K562 (cell line): ENCODE data around the gene POLE2. TPM values are rescaled to one million over a fixed set of nuclear protein-coding genes. Genes with fewer than 3 reads are reported as not detected.

Source experiments
- ASH1L ChIP-seq: fragments of 450-650 bp; IDR thresholded peaks from 2 replicates; pipeline ENCODE4 v1.6.1; 2018; ENCODE audit warnings: borderline replicate concordance, mild to moderate bottlenecking, low read depth; ENCODE audit not compliant: partially characterized antibody
- CBFA2T2 ChIP-seq: fragments of 450-650 bp; conservative IDR thresholded peaks from 2 replicates; pipeline ENCODE4 v1.6.1; 2017; ENCODE audit warnings: mild to moderate bottlenecking
- CTBP1 ChIP-seq: fragments of 450-650 bp; IDR thresholded peaks from 2 replicates; pipeline ENCODE4 v1.6.1; 2016; ENCODE audit warnings: borderline replicate concordance
- CTCFL ChIP-seq: IDR thresholded peaks from 2 replicates; pipeline ENCODE4 v1.6.1; 2011; ENCODE audit warnings: borderline replicate concordance, low read depth, mild to moderate bottlenecking, moderate library complexity, low read length; ENCODE audit not compliant: insufficient read depth, poor library complexity, severe bottlenecking
- CXXC5 ChIP-seq: fragments of 250-450 bp; sonication (Bioruptor Pico); IDR thresholded peaks from 2 replicates; pipeline ENCODE4 v1.8.0; 2022; ENCODE audit warnings: inconsistent platforms, mild to moderate bottlenecking, moderate library complexity
- DDX20 ChIP-seq: fragments of 450-650 bp; IDR thresholded peaks from 2 replicates; pipeline ENCODE4 v1.6.1; 2016; ENCODE audit warnings: missing genetic modification characterization, low read depth, mild to moderate bottlenecking, missing compliant biosample characterization, moderate library complexity
- ETV1 ChIP-seq: fragments of 450-650 bp; conservative IDR thresholded peaks from 2 replicates; pipeline ENCODE4 v1.6.1; 2016; ENCODE audit warnings: missing genetic modification characterization, control low read depth, low read depth, missing compliant biosample characterization
- FOS ChIP-seq: IDR thresholded peaks from 3 replicates; pipeline ENCODE4 v1.6.1; 2011; ENCODE audit not compliant: insufficient read length; ENCODE audit errors: extremely low read depth
- MAFG ChIP-seq: fragments of 450-650 bp; conservative IDR thresholded peaks from 2 replicates; pipeline ENCODE4 v1.6.1; 2016; ENCODE audit warnings: missing genetic modification characterization, missing compliant biosample characterization
- NFRKB ChIP-seq: fragments of 450-650 bp; IDR thresholded peaks from 2 replicates; pipeline ENCODE4 v1.6.1; 2016; ENCODE audit warnings: low read depth
- NFYB ChIP-seq: IDR thresholded peaks from 2 replicates; pipeline ENCODE4 v1.6.1; 2011; ENCODE audit warnings: mild to moderate bottlenecking, moderate library complexity; ENCODE audit not compliant: insufficient read length; ENCODE audit errors: extremely low read depth
- PHF8 ChIP-seq: fragments of 200-600 bp; sonication (generic); IDR thresholded peaks from 2 replicates; pipeline ENCODE4 v1.6.1; 2012; ENCODE audit warnings: mixed run types, mild to moderate bottlenecking, inconsistent platforms, low read length, moderate library complexity, borderline replicate concordance
- POLR2AphosphoS5 ChIP-seq: IDR thresholded peaks from 2 replicates; pipeline ENCODE4 v1.6.1; 2011; ENCODE audit warnings: mild to moderate bottlenecking, low read depth, low read length, moderate library complexity; ENCODE audit not compliant: control insufficient read depth, insufficient read depth
- POLR2H ChIP-seq: IDR thresholded peaks from 2 replicates; pipeline ENCODE4 v1.6.1; 2016; ENCODE audit warnings: missing genetic modification characterization, low read depth, mild to moderate bottlenecking, control low read depth, missing compliant biosample characterization, moderate library complexity
- RBM22 ChIP-seq: fragments of 200-400 bp; formaldehyde crosslinking; IDR thresholded peaks from 2 replicates; pipeline ENCODE4 v1.6.1; 2018; ENCODE audit warnings: low read length, low read depth; ENCODE audit not compliant: poor library complexity, severe bottlenecking
- ZBTB1 ChIP-seq: sonication (generic); formaldehyde crosslinking; IDR thresholded peaks from 2 replicates; pipeline ENCODE4 v1.8.1; 2023; ENCODE audit warnings: missing genetic modification reagents, low read depth, mild to moderate bottlenecking, borderline replicate concordance
- ZNF134 ChIP-seq: fragments of 250-450 bp; sonication (Bioruptor Pico); conservative IDR thresholded peaks from 2 replicates; pipeline ENCODE4 v1.4.0; 2020
- ZNF695 ChIP-seq: fragments of 450-650 bp; formaldehyde crosslinking; IDR thresholded peaks from 2 replicates; pipeline ENCODE4 v1.4.0; 2020; ENCODE audit warnings: mild to moderate bottlenecking, moderate library complexity
- polyA plus RNA-seq, 8 experiments: library from polyadenylated mRNA; depleted of rRNA in 4 of 8; stranded (reverse) in 5 of 8; unstranded in 3 of 8; fragments of >200 nt; fragmentation: Nextera tagmentation in 2 of 8; fragmentation: Illumina TruSeq in 1 of 8; extraction: Ambion mirVana in 2 of 8; extraction: Trizol in 1 of 8; gene quantifications; 2 replicates each; pipeline versions ENCODE4 v1.2.1 to v1.2.3, GENCODE V29; 2011 to 2014; ENCODE audit warnings: inconsistent platforms in 1 of 8, missing spikeins in 1 of 8
- total RNA-seq, 7 experiments: library from RNA; depleted of rRNA in 6 of 7; stranded (reverse); fragments of >200 nt in 6 of 7; fragmentation: Illumina TruSeq in 2 of 7; extraction: Trizol in 2 of 7; gene quantifications; 2 replicates each; pipeline versions ENCODE4 v1.2.1 to v1.2.3, GENCODE V29; 2011 to 2021; ENCODE audit warnings: low replicate concordance in 1 of 7
- TF ChIP-seq, protein P1 (sequence below): fragments of 250-450 bp; sonication (Bioruptor Pico); IDR thresholded peaks from 2 replicates; pipeline ENCODE4 v1.4.0; 2020; ENCODE audit warnings: mild to moderate bottlenecking
- TF ChIP-seq, protein P2 (sequence below), 2 experiments: IDR thresholded peaks; 2 replicates each; pipeline ENCODE4 v1.6.1; 2012; ENCODE audit warnings: improper control_type of control experiment in 2 of 2, low read depth in 2 of 2, low read length in 2 of 2, borderline replicate concordance in 1 of 2

Gene POLE2
- total and polyA plus RNA-seq, 9 of the 15 experiments (the other 6 are each of a cell fraction or from before 2014, with no cell fraction given) = 30.7 to 78.4 (median 55.4) TPM

DNA sequence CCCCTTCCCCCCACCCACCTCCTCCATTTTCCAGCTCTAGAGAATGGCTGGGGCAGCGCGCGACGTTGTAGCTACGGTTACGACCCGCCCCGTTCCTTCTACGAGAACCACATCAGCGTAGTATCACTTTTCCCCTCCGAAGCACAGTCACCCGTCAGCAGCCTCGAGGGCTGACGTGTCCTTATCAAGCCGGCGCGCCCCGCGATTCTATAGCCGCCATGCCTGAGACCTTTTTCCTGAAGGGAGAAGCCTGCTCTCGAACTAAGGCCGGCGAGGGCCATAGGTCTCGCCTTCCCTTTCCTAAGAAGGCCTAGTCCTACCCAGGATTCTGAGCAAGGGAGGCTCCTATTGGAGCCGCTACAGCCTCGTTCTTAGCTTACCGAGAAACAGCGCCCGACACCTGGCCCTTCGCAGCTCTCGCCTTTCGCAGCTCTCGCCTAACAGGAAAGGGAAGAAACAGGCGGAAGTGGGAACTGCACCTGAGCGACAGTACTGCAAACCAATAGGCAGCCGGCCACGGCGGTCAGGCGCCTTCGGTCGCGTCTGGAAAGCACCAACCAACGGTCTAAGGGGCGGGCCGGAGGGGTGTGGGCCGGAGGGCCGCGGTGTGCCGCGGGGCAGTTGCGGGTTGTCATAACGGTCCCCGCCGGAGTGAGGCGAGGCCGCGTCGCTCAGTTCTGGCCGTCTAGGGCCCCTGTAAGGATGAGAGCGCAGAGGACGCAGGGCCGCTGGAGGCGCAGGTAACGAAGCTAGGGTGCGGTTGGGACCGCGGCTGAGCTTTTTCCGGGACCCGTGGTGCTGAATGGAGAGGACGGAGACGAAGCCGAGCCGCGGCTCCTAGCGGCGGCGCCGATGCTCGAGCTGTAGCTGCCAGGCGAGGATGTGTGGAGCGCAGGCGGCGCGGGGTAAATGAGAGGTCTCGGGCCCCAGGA lies 67.6 kb downstream of the POLE2 start, which contains the start of the genes MGAT2 and RPL36AL (continued):
- TF ChIP-seq ZNF695 (CRISPR knock-in tag) = no peak
- TF ChIP-seq CTCFL = peak; percentile 35
- TF ChIP-seq, protein P1, sequence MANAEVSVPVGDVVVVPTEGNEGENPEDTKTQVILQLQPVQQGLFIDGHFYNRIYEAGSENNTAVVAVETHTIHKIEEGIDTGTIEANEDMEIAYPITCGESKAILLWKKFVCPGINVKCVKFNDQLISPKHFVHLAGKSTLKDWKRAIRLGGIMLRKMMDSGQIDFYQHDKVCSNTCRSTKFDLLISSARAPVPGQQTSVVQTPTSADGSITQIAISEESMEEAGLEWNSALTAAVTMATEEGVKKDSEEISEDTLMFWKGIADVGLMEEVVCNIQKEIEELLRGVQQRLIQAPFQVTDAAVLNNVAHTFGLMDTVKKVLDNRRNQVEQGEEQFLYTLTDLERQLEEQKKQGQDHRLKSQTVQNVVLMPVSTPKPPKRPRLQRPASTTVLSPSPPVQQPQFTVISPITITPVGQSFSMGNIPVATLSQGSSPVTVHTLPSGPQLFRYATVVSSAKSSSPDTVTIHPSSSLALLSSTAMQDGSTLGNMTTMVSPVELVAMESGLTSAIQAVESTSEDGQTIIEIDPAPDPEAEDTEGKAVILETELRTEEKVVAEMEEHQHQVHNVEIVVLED (CRISPR knock-in tag) = 0 out of 2 replicates have a peak, but pooled peaks have one; percentile 6
- TF ChIP-seq CXXC5 (CRISPR knock-in tag) = peak; percentile 76
- peak; percentile 90 for TF ChIP-seq FOS
- no peak for TF ChIP-seq ZNF134 (CRISPR knock-in tag)
- peak; percentile 46 for TF ChIP-seq RBM22
- TF ChIP-seq NFRKB = peak; percentile 68; the same call in 1 of the 2 replicates
- peak; percentile 98 for TF ChIP-seq PHF8
- 0 out of 2 replicates have a peak, but pooled peaks have one; percentile 6 for TF ChIP-seq CBFA2T2
- no peak for TF ChIP-seq DDX20 (tag)
- TF ChIP-seq CTBP1 = 0 out of 2 replicates have a peak, but pooled peaks have one; percentile 18
- TF ChIP-seq, protein P2, sequence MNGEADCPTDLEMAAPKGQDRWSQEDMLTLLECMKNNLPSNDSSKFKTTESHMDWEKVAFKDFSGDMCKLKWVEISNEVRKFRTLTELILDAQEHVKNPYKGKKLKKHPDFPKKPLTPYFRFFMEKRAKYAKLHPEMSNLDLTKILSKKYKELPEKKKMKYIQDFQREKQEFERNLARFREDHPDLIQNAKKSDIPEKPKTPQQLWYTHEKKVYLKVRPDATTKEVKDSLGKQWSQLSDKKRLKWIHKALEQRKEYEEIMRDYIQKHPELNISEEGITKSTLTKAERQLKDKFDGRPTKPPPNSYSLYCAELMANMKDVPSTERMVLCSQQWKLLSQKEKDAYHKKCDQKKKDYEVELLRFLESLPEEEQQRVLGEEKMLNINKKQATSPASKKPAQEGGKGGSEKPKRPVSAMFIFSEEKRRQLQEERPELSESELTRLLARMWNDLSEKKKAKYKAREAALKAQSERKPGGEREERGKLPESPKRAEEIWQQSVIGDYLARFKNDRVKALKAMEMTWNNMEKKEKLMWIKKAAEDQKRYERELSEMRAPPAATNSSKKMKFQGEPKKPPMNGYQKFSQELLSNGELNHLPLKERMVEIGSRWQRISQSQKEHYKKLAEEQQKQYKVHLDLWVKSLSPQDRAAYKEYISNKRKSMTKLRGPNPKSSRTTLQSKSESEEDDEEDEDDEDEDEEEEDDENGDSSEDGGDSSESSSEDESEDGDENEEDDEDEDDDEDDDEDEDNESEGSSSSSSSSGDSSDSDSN (IDR thresholded peaks at IDR 0.05; ENCODE audit: borderline replicate concordance in 1 of 2, low read depth in 2 of 2, low read length in 2 of 2) = peak in 1 of 2 experiments; percentile 59; a peak in 1 of 4 replicates
- peak; percentile 87 for TF ChIP-seq POLR2AphosphoS5
- peak; percentile 84 for TF ChIP-seq NFYB
- TF ChIP-seq ZBTB1 (CRISPR knock-in tag) = 0 out of 2 replicates have a peak, but pooled peaks have one; percentile 55
- no peak for TF ChIP-seq ETV1
- peak; percentile 91 for TF ChIP-seq POLR2H
- peak; percentile 73 for TF ChIP-seq ASH1L
- no peak for TF ChIP-seq MAFG
